H9 (cell line): Measurements from ENCODE around the gene MYO7A. TPM values are rescaled to one million over a fixed set of nuclear protein-coding genes. Genes with fewer than 3 reads are reported as not detected.

Experiments
- DNase-seq: peaks from one replicate; pipeline ENCODE4 v3.0.0-alpha.2; 2017
- H2AFZ ChIP-seq: one replicate; pipeline ENCODE4 v1.6.1; 2013; ENCODE audit warnings: mild to moderate bottlenecking, low read length, control low read depth, moderate library complexity
- H2AK5ac ChIP-seq: 2 replicates; pipeline ENCODE4 v1.6.1; 2013; ENCODE audit warnings: low read length, control low read depth, mixed read lengths; ENCODE audit not compliant: insufficient read length
- H2BK120ac ChIP-seq: one replicate; pipeline ENCODE4 v1.6.1; 2013; ENCODE audit warnings: low read depth, mild to moderate bottlenecking, low read length, control low read depth, inconsistent platforms; ENCODE audit not compliant: poor library complexity, severe bottlenecking
- H2BK12ac ChIP-seq: 2 replicates; pipeline ENCODE4 v1.6.1; 2013; ENCODE audit warnings: low read length, control low read depth, mixed read lengths, low read depth; ENCODE audit not compliant: insufficient read length
- H2BK15ac ChIP-seq: 2 replicates; pipeline ENCODE4 v1.6.1; 2013; ENCODE audit warnings: low read depth, low read length, control low read depth
- H2BK20ac ChIP-seq: one replicate; pipeline ENCODE4 v1.6.1; 2013; ENCODE audit warnings: low read depth, mild to moderate bottlenecking, low read length, control low read depth, inconsistent platforms; ENCODE audit not compliant: poor library complexity, severe bottlenecking
- H2BK5ac ChIP-seq: 2 replicates; pipeline ENCODE4 v1.6.1; 2013; ENCODE audit warnings: low read length, control low read depth, mixed read lengths; ENCODE audit not compliant: insufficient read length
- H3K14ac ChIP-seq: 2 replicates; pipeline ENCODE4 v1.6.1; 2013; ENCODE audit warnings: low read length, control low read depth; ENCODE audit not compliant: insufficient read depth
- H3K18ac ChIP-seq: 2 replicates; pipeline ENCODE4 v1.6.1; 2013; ENCODE audit warnings: low read depth, mild to moderate bottlenecking, mixed read lengths, low read length, control low read depth; ENCODE audit not compliant: insufficient read length
- H3K23ac ChIP-seq: 2 replicates; pipeline ENCODE4 v1.6.1; 2013; ENCODE audit warnings: low read length, control low read depth, mixed read lengths, low read depth; ENCODE audit not compliant: insufficient read length
- H3K23me2 ChIP-seq: 2 replicates; pipeline ENCODE4 v1.6.1; 2013; ENCODE audit warnings: low read depth, mild to moderate bottlenecking, mixed read lengths, low read length, control low read depth; ENCODE audit not compliant: insufficient read length, poor library complexity, severe bottlenecking
- H3K27ac ChIP-seq: 2 replicates; pipeline ENCODE4 v1.5.1; 2013; ENCODE audit warnings: low read length, control low read depth, mixed read lengths, low read depth; ENCODE audit not compliant: insufficient read length
- H3K27me3 ChIP-seq: 2 replicates; pipeline ENCODE4 v1.6.1; 2013; ENCODE audit warnings: low read length, control low read depth, inconsistent platforms; ENCODE audit not compliant: insufficient read depth
- H3K4ac ChIP-seq: 2 replicates; pipeline ENCODE4 v1.6.1; 2013; ENCODE audit warnings: low read depth, mild to moderate bottlenecking, control low read depth, inconsistent platforms, low read length, moderate library complexity
- H3K4me1 ChIP-seq: 2 replicates; pipeline ENCODE4 v1.6.1; 2013; ENCODE audit warnings: low read length, control low read depth, inconsistent platforms; ENCODE audit not compliant: insufficient read depth
- H3K4me2 ChIP-seq: 2 replicates; pipeline ENCODE4 v1.6.1; 2013; ENCODE audit warnings: low read length, control low read depth, mixed read lengths; ENCODE audit not compliant: insufficient read length, insufficient read depth
- H3K56ac ChIP-seq: 2 replicates; pipeline ENCODE4 v1.6.1; 2013; ENCODE audit warnings: low read depth, mild to moderate bottlenecking, mixed read lengths, low read length, control low read depth; ENCODE audit not compliant: insufficient read length
- H3K79me1 ChIP-seq: 2 replicates; pipeline ENCODE4 v1.6.1; 2013; ENCODE audit warnings: low read depth, mild to moderate bottlenecking, moderate library complexity, low read length, control low read depth, inconsistent platforms; ENCODE audit not compliant: insufficient read depth, poor library complexity, severe bottlenecking
- H3K79me2 ChIP-seq: 2 replicates; pipeline ENCODE4 v1.6.1; 2013; ENCODE audit warnings: low read length, control low read depth, inconsistent platforms; ENCODE audit not compliant: insufficient read depth
- H3K9ac ChIP-seq: 2 replicates; pipeline ENCODE4 v1.6.1; 2013; ENCODE audit warnings: low read length, control low read depth, mixed read lengths; ENCODE audit not compliant: insufficient read length; ENCODE audit errors: extremely low read depth
- H3K9me3 ChIP-seq: one replicate; pipeline ENCODE4 v1.6.1; 2013; ENCODE audit warnings: low read depth, low read length, inconsistent platforms; ENCODE audit not compliant: control insufficient read depth
- H3T11ph ChIP-seq: one replicate; pipeline ENCODE4 v1.6.1; 2013; ENCODE audit warnings: mild to moderate bottlenecking, low read length, control low read depth, inconsistent platforms
- H4K20me1 ChIP-seq: one replicate; pipeline ENCODE4 v1.6.1; 2013; ENCODE audit not compliant: control insufficient read depth, insufficient read length, insufficient read depth
- H4K5ac ChIP-seq: 2 replicates; pipeline ENCODE4 v1.6.1; 2013; ENCODE audit warnings: low read depth, mild to moderate bottlenecking, mixed read lengths, low read length, control low read depth; ENCODE audit not compliant: insufficient read length
- H4K8ac ChIP-seq: replicated peaks from 2 replicates; pipeline ENCODE4 v1.6.1; 2013; ENCODE audit warnings: low read length, control low read depth, mixed read lengths, low read depth; ENCODE audit not compliant: insufficient read length
- H4K91ac ChIP-seq: 2 replicates; pipeline ENCODE4 v1.6.1; 2013; ENCODE audit warnings: low read depth, mild to moderate bottlenecking, moderate library complexity, mixed read lengths, low read length, control low read depth; ENCODE audit not compliant: insufficient read length
- H3K27ac Mint-ChIP-seq, 3 experiments: 2 replicates in 2 of 3; 3 replicates in 1 of 3; pipeline ENCODE4 v1.8.0; 2020 to 2021; ENCODE audit warnings: mixed read lengths in 3 of 3, mild to moderate bottlenecking in 1 of 3, moderate library complexity in 1 of 3
- H3K27me3 Mint-ChIP-seq: 2 replicates; pipeline ENCODE4 v1.8.0; 2021; ENCODE audit warnings: low read depth, mild to moderate bottlenecking, moderate library complexity, mixed read lengths
- H3K36me3 Mint-ChIP-seq, 3 experiments: 2 replicates in 2 of 3; 3 replicates in 1 of 3; pipeline ENCODE4 v1.8.0; 2020 to 2021; ENCODE audit warnings: low read depth in 3 of 3, mixed read lengths in 3 of 3; ENCODE audit not compliant: insufficient read depth in 1 of 3
- H3K4me1 Mint-ChIP-seq, 2 experiments: 2 replicates each; pipeline ENCODE4 v1.8.0; 2020; ENCODE audit warnings: mixed read lengths in 2 of 2
- H3K4me3 Mint-ChIP-seq, 2 experiments: 2 replicates in 1 of 2; 3 replicates in 1 of 2; pipeline ENCODE4 v1.8.0; 2020 to 2021; ENCODE audit warnings: mild to moderate bottlenecking in 2 of 2, mixed read lengths in 2 of 2, moderate library complexity in 1 of 2
- H3K9me3 Mint-ChIP-seq, 2 experiments: 2 replicates in 1 of 2; 3 replicates in 1 of 2; pipeline ENCODE4 v1.8.0; 2020; ENCODE audit warnings: mild to moderate bottlenecking in 2 of 2, mixed read lengths in 2 of 2, moderate library complexity in 1 of 2
- CTCF ChIP-seq: fragments of 200-600 bp; sonication (generic); conservative IDR thresholded peaks from 3 replicates; pipeline ENCODE4 v1.8.0; 2021; ENCODE audit warnings: antibody characterized with exemption, mild to moderate bottlenecking
- WGBS: extraction: QIAGEN DNeasy Blood & Tissue Kit; methylation state at CpG from one replicate; pipeline ENCODE4 v1.1.7; 2013; ENCODE audit warnings: missing lambda C conversion rate, low lambda C conversion rate, mixed read lengths; ENCODE audit not compliant: insufficient read length; ENCODE audit errors: extremely low coverage; 5-methylcytosine and 5-hydroxymethylcytosine counted together
- total RNA-seq: library from RNA; stranded (reverse); gene quantifications from 2 replicates; pipeline ENCODE4 v1.2.1, GENCODE V29; 2021

The MYO7A gene
- total RNA-seq, 1 experiment from 2014 or later, result 1.6 TPM

GRCh38 chr11:77208535-77208934 lies 80.5 kb downstream of the MYO7A start:
- no peaks in the 10 kb centered on the region; a peak in 1 of 7 replicates for H3K36me3 Mint-ChIP-seq
- H3K4me2 ChIP-seq, result no peak overlapping the region
- H3K23me2 ChIP-seq, result no peaks in the 10 kb centered on the region

More at GRCh38 chr11:77208535-77208934, 80.5 kb downstream of the MYO7A start:
- Histone ChIP-seq H3K4me1 (no peaks in the 10 kb centered on the region), H3K14ac (no peak overlapping the region; the same call in 1 of the 2 replicates), H2BK120ac (no peak overlapping the region), H4K91ac (no peak overlapping the region), H4K20me1 (no peaks in the 10 kb centered on the region), H3K23ac (no peak overlapping the region), H3K79me2 (no peaks in the 10 kb centered on the region), H3K27ac (no peak overlapping the region), H3T11ph (no peak overlapping the region), H3K9me3 (no peaks in the 10 kb centered on the region), H4K8ac (no peak overlapping the region), H2BK20ac (no peak overlapping the region), H3K18ac (no peak overlapping the region), H2AFZ (no peak overlapping the region), H2BK15ac (no peak overlapping the region), H3K27me3 (no peaks in the 10 kb centered on the region), H3K79me1 (no peaks in the 10 kb centered on the region), H3K4ac (no peak overlapping the region), H3K9ac (no peak overlapping the region), H2BK12ac (no peak overlapping the region), H2AK5ac (no peak overlapping the region), H3K56ac (no peak overlapping the region), H4K5ac (no peak overlapping the region), H2BK5ac (no peak overlapping the region)
- no peaks in the 10 kb centered on the region for H3K9me3 Mint-ChIP-seq
- no CpG with 5 or more reads among the region's 11 CpGs for WGBS
- H3K27me3 Mint-ChIP-seq, result peaks cover 1% of the 10 kb centered on the region
- DNase-seq, result no peak
- no peak overlapping the region for H3K4me3 Mint-ChIP-seq
- H3K27ac Mint-ChIP-seq, result no peak overlapping the region; a peak in 1 of 7 replicates
- peaks cover 0 to 5% of the 10 kb centered on the region in 2 experiments; a peak in 2 of 4 replicates for H3K4me1 Mint-ChIP-seq
- no peak for TF ChIP-seq CTCF
